OCI-LY7 (cell line): ENCODE results near the gene EVC. TPM values are rescaled to one million over a fixed set of nuclear protein-coding genes. Genes with fewer than 3 reads are reported as not detected.

ENCODE experiments used
- BruUV-seq: library from RNA; stranded (reverse); fragments of 400-500 nt; replicated peaks from 2 replicates; lab custom pipeline; 2021; lab: Mats Ljungman, UMichigan
- CTCF ChIA-PET: fragments of 300-600 bp; sonication (Branson Sonifier 250); formaldehyde crosslinking; loops from one replicate; lab custom pipeline; 2022; ENCODE audit warnings: antibody characterized with exemption; ENCODE audit not compliant: unreplicated experiment; lab: Charles Lee
- POLR2A ChIA-PET: fragments of 300-600 bp; sonication (Branson Sonifier 250); formaldehyde crosslinking; loops from one replicate; lab custom pipeline; 2022; ENCODE audit warnings: antibody characterized with exemption; lab: Charles Lee
- DNase-seq: peaks from one replicate; pipeline ENCODE4 v3.0.0-alpha.2; 2015; ENCODE audit warnings: low spot score
- H2AFZ ChIP-seq: fragments of 200-600 bp; sonication (generic), shearing (Covaris generic); 2 replicates; pipeline ENCODE4 v1.6.1; 2014; ENCODE audit warnings: mild to moderate bottlenecking, antibody characterized with exemption, low read length, moderate library complexity
- H3K27ac ChIP-seq: fragments of 200-600 bp; sonication (generic); 2 replicates; pipeline ENCODE4 v1.5.1; 2014; ENCODE audit warnings: mixed run types, low read depth, mild to moderate bottlenecking, moderate library complexity, low read length, inconsistent platforms; ENCODE audit not compliant: poor library complexity, severe bottlenecking
- H3K36me3 ChIP-seq: fragments of 200-600 bp; sonication (generic); 2 replicates; pipeline ENCODE4 v1.6.1; 2014; ENCODE audit warnings: mild to moderate bottlenecking, antibody characterized with exemption, low read length, moderate library complexity, mixed read lengths; ENCODE audit not compliant: insufficient read depth
- H3K4me1 ChIP-seq: fragments of 200-600 bp; sonication (generic); 2 replicates; pipeline ENCODE4 v1.5.1; 2014; ENCODE audit warnings: mild to moderate bottlenecking, low read length; ENCODE audit not compliant: insufficient read depth, poor library complexity, severe bottlenecking
- H3K4me2 ChIP-seq: fragments of 200-600 bp; sonication (generic); 2 replicates; pipeline ENCODE4 v1.6.1; 2014; ENCODE audit warnings: mild to moderate bottlenecking, low read length
- H3K4me3 ChIP-seq: fragments of 200-600 bp; sonication (generic); 2 replicates; pipeline ENCODE4 v1.5.1; 2014; ENCODE audit warnings: mild to moderate bottlenecking, low read depth, low read length; ENCODE audit not compliant: poor library complexity, severe bottlenecking
- H3K79me2 ChIP-seq: fragments of 200-600 bp; sonication (generic); 2 replicates; pipeline ENCODE4 v1.6.1; 2016; ENCODE audit warnings: low read depth, mild to moderate bottlenecking, low read length, moderate library complexity, mixed read lengths; ENCODE audit not compliant: insufficient read depth
- H3K9me2 ChIP-seq: fragments of 200-600 bp; sonication (generic); 2 replicates; pipeline ENCODE4 v1.6.1; 2016; ENCODE audit warnings: mild to moderate bottlenecking, low read length, mixed read lengths; ENCODE audit not compliant: insufficient read depth
- H3K9me3 ChIP-seq: fragments of 200-600 bp; sonication (generic); 2 replicates; pipeline ENCODE4 v1.6.1; 2014; ENCODE audit warnings: mild to moderate bottlenecking, mixed run types, low read length, mixed read lengths
- H4K20me1 ChIP-seq: fragments of 200-600 bp; sonication (generic); 2 replicates; pipeline ENCODE4 v1.6.1; 2014; ENCODE audit warnings: mild to moderate bottlenecking, antibody characterized with exemption, low read length, moderate library complexity, mixed read lengths; ENCODE audit not compliant: insufficient read depth
- EZH2phosphoT487 ChIP-seq: fragments of 200-600 bp; sonication (generic); IDR thresholded peaks from 2 replicates; pipeline ENCODE4 v1.6.1; 2018; ENCODE audit warnings: low read depth, borderline replicate concordance, mild to moderate bottlenecking, mixed run types, antibody characterized with exemption, low read length, moderate library complexity, mixed read lengths
- intact Hi-C: fragments of 100-400 bp; cut with micrococcal nuclease; formaldehyde crosslinking; loops from one replicate; pipeline ENCODE4 v1.10.0; 2022; ENCODE audit not compliant: unreplicated experiment
- total RNA-seq, 2 experiments: library from RNA; depleted of rRNA in 1 of 2; stranded (reverse); fragments of >200 nt in 1 of 2; shearing (Covaris generic) in 1 of 2; gene quantifications; 2 replicates each; pipeline ENCODE4 v1.2.3, GENCODE V29; 2014 to 2022
- TF ChIP-seq, protein P1 (sequence below): fragments of 200-600 bp; sonication (generic); conservative IDR thresholded peaks from 2 replicates; pipeline ENCODE4 v1.5.1; 2014; ENCODE audit warnings: mild to moderate bottlenecking, antibody characterized with exemption, low read length, moderate library complexity, mixed read lengths

EVC gene
- total RNA-seq, 2 experiments from 2014 or later = not detected

DNA sequence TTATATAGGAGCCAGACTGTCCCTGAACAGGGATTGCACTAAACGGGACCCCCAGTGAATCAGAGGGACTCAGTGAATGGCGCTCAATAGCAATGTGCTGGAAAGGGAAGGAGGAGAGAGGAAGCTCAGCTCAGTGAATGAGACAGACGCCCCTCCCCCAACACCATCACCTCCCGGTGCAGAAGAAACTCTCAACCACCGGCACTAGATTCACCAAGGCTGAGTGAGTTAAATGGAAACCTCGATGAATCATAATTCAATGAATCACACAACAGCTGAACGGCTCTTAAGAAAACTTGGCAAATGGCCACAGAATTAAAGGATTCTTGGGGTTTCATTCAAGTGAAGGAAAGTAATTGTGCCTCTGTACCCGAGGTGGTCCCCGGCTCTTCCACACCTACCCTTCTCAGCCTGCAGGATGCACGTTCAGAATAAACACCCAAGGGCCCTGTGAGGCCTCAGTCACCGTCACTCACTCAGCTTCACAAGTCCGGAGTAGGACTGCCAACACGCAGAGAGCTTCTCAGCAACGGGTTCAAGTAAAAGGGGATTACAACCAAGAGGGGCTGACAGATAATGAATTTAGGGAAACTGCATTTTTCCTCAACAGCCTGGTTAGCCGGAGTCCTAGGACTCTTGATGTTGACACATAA, 152.6 kb downstream of the EVC start:
- Histone ChIP-seq H3K79me2 (no peaks in the 10 kb centered on the region), H3K4me2 (no peak overlapping the region), H3K4me3 (no peak overlapping the region), H3K4me1 (no peaks in the 10 kb centered on the region), H4K20me1 (no peaks in the 10 kb centered on the region), H3K9me3 (no peaks in the 10 kb centered on the region), H3K27ac (no peak overlapping the region), H2AFZ (no peak overlapping the region), H3K36me3 (no peaks in the 10 kb centered on the region), H3K9me2 (no peaks in the 10 kb centered on the region)
- no peak for DNase-seq
- intact Hi-C loops = no loop called here
- CTCF ChIA-PET = no interaction called here
- TF ChIP-seq, protein P1, sequence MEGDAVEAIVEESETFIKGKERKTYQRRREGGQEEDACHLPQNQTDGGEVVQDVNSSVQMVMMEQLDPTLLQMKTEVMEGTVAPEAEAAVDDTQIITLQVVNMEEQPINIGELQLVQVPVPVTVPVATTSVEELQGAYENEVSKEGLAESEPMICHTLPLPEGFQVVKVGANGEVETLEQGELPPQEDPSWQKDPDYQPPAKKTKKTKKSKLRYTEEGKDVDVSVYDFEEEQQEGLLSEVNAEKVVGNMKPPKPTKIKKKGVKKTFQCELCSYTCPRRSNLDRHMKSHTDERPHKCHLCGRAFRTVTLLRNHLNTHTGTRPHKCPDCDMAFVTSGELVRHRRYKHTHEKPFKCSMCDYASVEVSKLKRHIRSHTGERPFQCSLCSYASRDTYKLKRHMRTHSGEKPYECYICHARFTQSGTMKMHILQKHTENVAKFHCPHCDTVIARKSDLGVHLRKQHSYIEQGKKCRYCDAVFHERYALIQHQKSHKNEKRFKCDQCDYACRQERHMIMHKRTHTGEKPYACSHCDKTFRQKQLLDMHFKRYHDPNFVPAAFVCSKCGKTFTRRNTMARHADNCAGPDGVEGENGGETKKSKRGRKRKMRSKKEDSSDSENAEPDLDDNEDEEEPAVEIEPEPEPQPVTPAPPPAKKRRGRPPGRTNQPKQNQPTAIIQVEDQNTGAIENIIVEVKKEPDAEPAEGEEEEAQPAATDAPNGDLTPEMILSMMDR = no peak
- no peak for TF ChIP-seq EZH2phosphoT487
- no TSS peak for BruUV-seq
- POLR2A ChIA-PET = no interaction called here

Other genes with a start within 250 kb of the EVC start
- gene EVC2, start 2.6 kb upstream of the EVC start, total RNA-seq (2014; rRNA removed; shearing (Covaris generic)) = 0.05 TPM in 1 of 2 replicates, not detected in the other
- 3.4 and 3.6 TPM in 2 replicates for gene EVC2, start 2.6 kb upstream of the EVC start, total RNA-seq (2022)
- not detected in 2 replicates for gene CRMP1, start 181.9 kb downstream of the EVC start, total RNA-seq (2014; rRNA removed; shearing (Covaris generic))
- gene CRMP1, start 181.9 kb downstream of the EVC start, total RNA-seq (2022) = not detected in 2 replicates